Keratinocyte (primary cell): ENCODE results near the gene TRIP6.

ENCODE experiments used
- CTCF ChIP-seq, 3 experiments: IDR thresholded peaks in 1 of 3; conservative IDR thresholded peaks in 1 of 3; optimal IDR thresholded peaks in 1 of 3; 2 replicates in 2 of 3; 3 replicates in 1 of 3; pipeline versions ENCODE3 to v1.5.1; 2011; ENCODE audit warnings: low read length in 3 of 3, mild to moderate bottlenecking in 3 of 3, moderate library complexity in 2 of 3, control low read depth in 1 of 3, inconsistent platforms in 1 of 3; ENCODE audit not compliant: insufficient read depth in 2 of 3; ENCODE audit errors: extremely low read depth in 1 of 3
- EZH2 ChIP-seq: IDR thresholded peaks from one replicate; pipeline ENCODE4 v1.6.1; 2012; ENCODE audit warnings: inconsistent platforms, mild to moderate bottlenecking, low read length, moderate library complexity

- no peak for TF ChIP-seq CTCF (optimal IDR thresholded peaks at IDR 0.05 in 1 of 3, IDR thresholded peaks at IDR 0.05 in 1 of 3, conservative IDR thresholded peaks at IDR 0.05 in 1 of 3; ENCODE audit: extremely low read depth in 1 of 3, insufficient read depth in 2 of 3, low read length in 3 of 3)
- TF ChIP-seq EZH2 = no peak
Observed at GRCh38 chr7:100818366-100818765, 48.8 kb upstream of the TRIP6 start.
